Activated B cell treated with CpG ODN at 0.5 μM for 24 hours (primary cell): ENCODE results near the gene RASGRP1. TPM values are rescaled to one million over a fixed set of nuclear protein-coding genes. Genes with fewer than 3 reads are reported as not detected.

Experiments used
- ATAC-seq: fragments of 200-7000 bp; cut with Tn5 transposase; one replicate; pipeline ENCODE4 v1.10.0; 2021; ENCODE audit warnings: low read depth, mild to moderate bottlenecking, moderate library complexity
- CTCF ChIA-PET: fragments of 350-600 bp; sonication (Branson Sonifier 250); formaldehyde crosslinking; loops from one replicate; lab custom pipeline; 2021; ENCODE audit warnings: antibody characterized with exemption; lab: Charles Lee
- POLR2A ChIA-PET: fragments of 350-600 bp; sonication (Branson Sonifier 250); formaldehyde crosslinking; loops from one replicate; lab custom pipeline; 2021; ENCODE audit warnings: antibody characterized with exemption; lab: Charles Lee
- DNase-seq: peaks from one replicate; pipeline ENCODE4 v3.0.0; 2022
- H3K27ac Mint-ChIP-seq: one replicate; pipeline ENCODE4 v1.8.0; 2020; ENCODE audit warnings: mixed read lengths
- H3K27me3 Mint-ChIP-seq: one replicate; pipeline ENCODE4 v1.8.0; 2021; ENCODE audit warnings: mixed read lengths
- H3K36me3 Mint-ChIP-seq: one replicate; pipeline ENCODE4 v1.8.0; 2021; ENCODE audit warnings: low read depth, mixed read lengths
- H3K4me1 Mint-ChIP-seq: one replicate; pipeline ENCODE4 v1.8.0; 2021; ENCODE audit warnings: mixed read lengths
- H3K4me3 Mint-ChIP-seq: one replicate; pipeline ENCODE4 v1.8.0; 2020; ENCODE audit warnings: mild to moderate bottlenecking, mixed read lengths
- H3K9me3 Mint-ChIP-seq: one replicate; pipeline ENCODE4 v1.8.0; 2020; ENCODE audit warnings: mixed read lengths
- CTCF ChIP-seq: fragments of 200-600 bp; IDR thresholded peaks from one replicate; pipeline ENCODE4 v1.8.0; 2022; ENCODE audit warnings: antibody characterized with exemption, mild to moderate bottlenecking
- intact Hi-C: fragments of 100-400 bp; cut with micrococcal nuclease; formaldehyde crosslinking; loops from one replicate; pipeline ENCODE4 v1.15.1; 2024
- total RNA-seq: library from RNA; stranded (reverse); gene quantifications from 2 replicates; pipeline ENCODE4 v1.2.3, GENCODE V29; 2022

The RASGRP1 gene
- total RNA-seq, 1 donor from 2014 or later = 37.7 TPM

GRCh38 chr15:38518084-38518483 is 46.5 kb downstream of the RASGRP1 start:
- no peak for TF ChIP-seq CTCF
- intact Hi-C loops = no loop called here
- ChIA-PET CTCF (no interaction called here), POLR2A (interaction anchor here (1.2 kb wide), 1 partner anchor 45 kb away, joined by 3 read pairs; no protein-coding TSS in a partner anchor)
- no peaks in the 10 kb centered on the region for H3K27me3 Mint-ChIP-seq
- ATAC-seq (no peak), DNase-seq (no peak)
- peaks cover 16% of the 10 kb centered on the region for H3K4me1 Mint-ChIP-seq
- no peak overlapping the region for H3K27ac Mint-ChIP-seq
- peaks cover 65% of the 10 kb centered on the region for H3K36me3 Mint-ChIP-seq
- H3K9me3 Mint-ChIP-seq = no peaks in the 10 kb centered on the region
- H3K4me3 Mint-ChIP-seq = no peak overlapping the region

GRCh38 chr15:38517312-38517975 is 47.2 kb downstream of the RASGRP1 start:
- no peak for TF ChIP-seq CTCF
- intact Hi-C loops = no loop called here
- peaks cover 67% of the 10 kb centered on the region for H3K36me3 Mint-ChIP-seq
- H3K27ac Mint-ChIP-seq = no peak overlapping the region
- no peaks in the 10 kb centered on the region for H3K27me3 Mint-ChIP-seq
- no peak for DNase-seq
- ChIA-PET CTCF (interaction anchor here (1.7 to 1.9 kb wide), 2 partner anchors 47 to 173 kb away, joined by 4 to 7 read pairs; partner anchors contain the start of gene RASGRP1), POLR2A (no interaction called here)
- H3K9me3 Mint-ChIP-seq = no peaks in the 10 kb centered on the region
- H3K4me3 Mint-ChIP-seq = no peak overlapping the region
- H3K4me1 Mint-ChIP-seq = peaks cover 16% of the 10 kb centered on the region
- no peak for ATAC-seq

GRCh38 chr15:38516626-38517025 is 48.0 kb downstream of the RASGRP1 start:
- TF ChIP-seq CTCF = no peak
- Mint-ChIP-seq H3K4me1 (peaks cover 16% of the 10 kb centered on the region), H3K27ac (no peak overlapping the region), H3K4me3 (no peak overlapping the region), H3K27me3 (no peaks in the 10 kb centered on the region), H3K36me3 (peaks cover 75% of the 10 kb centered on the region), H3K9me3 (no peaks in the 10 kb centered on the region)
- intact Hi-C loops = no loop called here
- ChIA-PET POLR2A (no interaction called here), CTCF (interaction anchor here (1.7 to 1.9 kb wide), 2 partner anchors 47 to 174 kb away, joined by 4 to 7 read pairs; partner anchors contain the start of gene RASGRP1)
- ATAC-seq (no peak), DNase-seq (no peak)

- CTCF ChIA-PET = interaction anchor here (1.4 kb wide), 1 partner anchor 49 kb away, joined by 10 read pairs; the partner anchor contains the start of gene RASGRP1
- Mint-ChIP-seq H3K4me3 (no peak overlapping the region), H3K27me3 (no peaks in the 10 kb centered on the region), H3K27ac (peak overlapping the region; percentile 2), H3K36me3 (peaks cover 86% of the 10 kb centered on the region), H3K9me3 (no peaks in the 10 kb centered on the region), H3K4me1 (peaks cover 16% of the 10 kb centered on the region)
- ATAC-seq (peak; percentile 88), DNase-seq (no peak)
- intact Hi-C loops = loop anchor here (1.0 to 5.0 kb wide), 3 partner anchors 37 to 169 kb away; partner anchors contain the start of gene RASGRP1
- POLR2A ChIA-PET = no interaction called here
- TF ChIP-seq CTCF = no peak
Measured at GRCh38 chr15:38514601-38515000, 50.0 kb downstream of the RASGRP1 start.

- no peak overlapping the region for H3K4me3 Mint-ChIP-seq
- no peak for TF ChIP-seq CTCF
- DNase-seq = no peak
- POLR2A ChIA-PET = interaction anchor here (0.6 kb wide), 1 partner anchor 132 kb away, joined by 6 read pairs; no protein-coding TSS in a partner anchor
- H3K27me3 Mint-ChIP-seq = no peaks in the 10 kb centered on the region
- peaks cover 86% of the 10 kb centered on the region for H3K36me3 Mint-ChIP-seq
- H3K9me3 Mint-ChIP-seq = no peaks in the 10 kb centered on the region
- H3K27ac Mint-ChIP-seq = no peak overlapping the region
- intact Hi-C loops = loop anchor here (5.0 kb wide), 2 partner anchors 36 to 49 kb away; partner anchors contain the start of gene RASGRP1
- CTCF ChIA-PET = no interaction called here
- peaks cover 16% of the 10 kb centered on the region for H3K4me1 Mint-ChIP-seq
- ATAC-seq = no peak
Measured at GRCh38 chr15:38512901-38513300, 51.7 kb downstream of the RASGRP1 start.
